Epithelial cell of prostate (primary cell): Measurements from ENCODE around the gene TSPAN4.

Experiments used
- DNase-seq: peaks from one replicate; pipeline ENCODE4 v3.0.0-alpha.2; 2011; ENCODE audit warnings: low read depth, low spot score
- H3K27ac ChIP-seq: fragments of 450-650 bp; 2 replicates; pipeline ENCODE4 v1.5.1; 2017; ENCODE audit warnings: mild to moderate bottlenecking

The TSPAN4 gene

GRCh38 chr11:842370-843002, at the start of gene TSPAN4, which contains the start of gene POLR2L:
Gene TSPAN4 (plus strand): TSS chr11:842852. CDS start chr11:850305, 7,453 bp downstream.
Gene POLR2L (minus strand): TSS chr11:842529. CDS start chr11:842508, 21 bp downstream.
- peak; percentile 59 for DNase-seq

GRCh38 chr11:792873-793272, 49.8 kb upstream of the TSPAN4 start:
- no peak for DNase-seq
- H3K27ac ChIP-seq: no peak overlapping the region

More at GRCh38 chr11:842370-843002, at the start of gene TSPAN4, which contains the start of gene POLR2L:
- peak within 1 kb of the TSS; percentile 85 for H3K27ac ChIP-seq

- H3K27ac ChIP-seq: no peak overlapping the region
- DNase-seq: no peak
Measured at GRCh38 chr11:793556-793955, 49.1 kb upstream of the TSPAN4 start.

GRCh38 chr11:794013-794765, 48.5 kb upstream of the TSPAN4 start:
- H3K27ac ChIP-seq: no peak overlapping the region
- DNase-seq: no peak

- no peak overlapping the region for H3K27ac ChIP-seq
- DNase-seq: no peak
Measured at GRCh38 chr11:794766-795633, 47.7 kb upstream of the TSPAN4 start.

GRCh38 chr11:795634-796564, 46.8 kb upstream of the TSPAN4 start:
- no peak for DNase-seq
- H3K27ac ChIP-seq: peak overlapping the region; percentile 70

- no peak for DNase-seq
- H3K27ac ChIP-seq: peak overlapping the region; percentile 70
Measured at GRCh38 chr11:796565-797295, 45.9 kb upstream of the TSPAN4 start.

- no peak for DNase-seq
- peak overlapping the region; percentile 70 for H3K27ac ChIP-seq
Measured at GRCh38 chr11:797296-798092, 45.2 kb upstream of the TSPAN4 start.

- no peak for DNase-seq
- H3K27ac ChIP-seq: peak within 1 kb of the TSS; percentile 70
Measured at GRCh38 chr11:798093-798713, 44.4 kb upstream of the TSPAN4 start, which contains the start of gene SLC25A22. Gene SLC25A22 (minus strand): TSS chr11:798281. CDS start chr11:795006, 3,275 bp downstream.

- no peak for DNase-seq
- H3K27ac ChIP-seq: no peak overlapping the region
Measured at GRCh38 chr11:799641-800316, 42.9 kb upstream of the TSPAN4 start.

- no peak for DNase-seq
Measured at GRCh38 chr11:800473-800872, 42.2 kb upstream of the TSPAN4 start.

GRCh38 chr11:801097-801780, 41.4 kb upstream of the TSPAN4 start:
- no peak overlapping the region for H3K27ac ChIP-seq
- DNase-seq: no peak

More at GRCh38 chr11:800473-800872, 42.2 kb upstream of the TSPAN4 start:
- no peak overlapping the region for H3K27ac ChIP-seq

- no peak for DNase-seq
- no peak overlapping the region for H3K27ac ChIP-seq
Measured at GRCh38 chr11:802018-802617, 40.5 kb upstream of the TSPAN4 start.

GRCh38 chr11:802693-803466, 39.8 kb upstream of the TSPAN4 start:
- H3K27ac ChIP-seq: no peak overlapping the region
- no peak for DNase-seq

GRCh38 chr11:803467-803742, 39.2 kb upstream of the TSPAN4 start:
- DNase-seq: no peak
- no peak overlapping the region for H3K27ac ChIP-seq
